Nucleus accumbens (tissue), 56 donors: ENCODE results near the gene TBCCD1.
"Not testable (repeated sequence)": the region's sequence is repeated elsewhere in the genome, so short reads cannot be mapped to it uniquely, and the experiment has no call there.

ENCODE experiments used
- DNase-seq, 56 donors: peaks; one replicate each; lab custom pipeline; 2025; lab: John Stamatoyannopoulos, UW

TBCCD1 gene

DNA sequence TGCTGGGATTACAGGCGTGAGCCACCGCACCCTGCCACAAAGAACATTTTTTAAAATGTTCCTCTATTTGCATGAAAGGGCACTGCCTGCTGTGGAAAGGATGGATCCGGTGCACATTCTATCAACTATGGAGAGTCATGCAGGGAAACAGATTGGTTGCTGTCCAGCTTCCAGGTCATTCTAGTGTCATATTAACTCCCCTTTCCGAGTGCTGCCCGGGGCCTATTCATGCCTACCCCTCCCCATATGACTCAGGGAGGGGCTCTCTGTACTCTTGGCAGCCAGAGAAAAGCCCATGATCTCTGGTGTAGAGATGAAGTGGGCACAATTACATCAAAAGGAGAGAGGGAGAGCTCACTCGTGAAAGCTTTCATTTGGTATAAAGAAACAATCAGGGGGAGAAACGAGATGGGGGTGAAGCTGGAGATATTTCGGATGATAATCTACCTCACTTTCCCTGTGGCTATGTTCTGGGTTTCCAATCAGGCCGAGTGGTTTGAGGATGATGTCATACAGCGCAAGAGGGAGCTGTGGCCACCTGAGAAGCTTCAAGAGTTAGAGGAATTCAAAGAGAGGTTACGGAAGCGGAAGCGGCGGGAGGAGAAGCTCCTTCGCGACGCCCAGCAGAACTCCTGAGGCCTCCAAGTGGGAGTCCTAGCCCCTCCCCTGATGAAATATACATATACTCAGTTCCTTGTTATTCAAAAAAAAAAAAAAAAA lies 29.6 kb upstream of the TBCCD1 start:
- DNase-seq, result no peak

DNA sequence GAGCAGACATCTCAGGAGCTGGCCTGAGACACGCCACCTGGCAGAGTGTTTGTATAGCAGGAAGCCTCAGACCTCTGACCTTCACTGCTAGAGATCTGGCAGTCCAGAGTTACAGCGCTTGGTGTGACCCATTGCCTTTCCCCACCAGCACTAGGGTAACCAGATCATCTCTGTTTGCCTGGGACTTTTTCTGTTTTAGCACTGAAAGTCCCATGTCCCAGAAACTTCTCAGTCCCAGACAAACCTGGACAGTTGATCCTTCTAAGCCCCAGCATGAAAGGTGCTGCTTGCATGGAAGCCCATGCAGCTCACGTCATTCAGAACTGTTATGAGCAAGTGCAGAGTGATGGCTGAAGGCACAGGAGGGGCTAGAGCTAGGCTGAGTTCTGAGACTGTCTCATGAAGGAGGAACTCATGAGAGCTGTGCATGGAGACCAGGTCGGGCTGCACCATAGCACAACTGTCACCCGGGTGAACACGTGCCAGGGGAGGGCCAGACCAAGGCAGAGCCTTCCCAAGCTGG lies 27.5 kb upstream of the TBCCD1 start:
- no peak for DNase-seq

DNA sequence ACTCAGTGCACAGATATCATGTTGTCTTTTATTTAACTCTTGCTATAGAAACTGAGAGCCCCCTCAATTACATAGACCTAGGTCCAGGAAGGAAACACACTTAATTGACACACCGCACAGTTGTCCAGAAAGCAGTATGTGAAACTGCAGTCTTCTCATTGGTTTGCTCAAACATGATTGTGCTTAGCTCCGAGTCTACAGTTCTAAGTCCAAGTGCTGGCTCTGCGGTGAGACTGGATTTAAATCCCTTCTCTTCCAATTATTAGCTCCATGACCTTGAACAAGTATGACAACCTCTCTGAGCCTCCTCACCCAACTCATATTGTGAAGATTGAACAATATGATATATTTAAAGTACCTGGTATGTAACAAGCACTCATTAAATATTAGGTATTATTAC lies 26.7 kb upstream of the TBCCD1 start:
- DNase-seq, result no peak

GRCh38 chr3:186592682-186593081 lies 25.5 kb upstream of the TBCCD1 start:
- no peak for DNase-seq

- DNase-seq, result no peak
These were observed 23.6 kb upstream of the TBCCD1 start for GRCh38 chr3:186590580-186591295.

GRCh38 chr3:186589856-186590579 lies 22.9 kb upstream of the TBCCD1 start:
- DNase-seq, result no peak

DNA sequence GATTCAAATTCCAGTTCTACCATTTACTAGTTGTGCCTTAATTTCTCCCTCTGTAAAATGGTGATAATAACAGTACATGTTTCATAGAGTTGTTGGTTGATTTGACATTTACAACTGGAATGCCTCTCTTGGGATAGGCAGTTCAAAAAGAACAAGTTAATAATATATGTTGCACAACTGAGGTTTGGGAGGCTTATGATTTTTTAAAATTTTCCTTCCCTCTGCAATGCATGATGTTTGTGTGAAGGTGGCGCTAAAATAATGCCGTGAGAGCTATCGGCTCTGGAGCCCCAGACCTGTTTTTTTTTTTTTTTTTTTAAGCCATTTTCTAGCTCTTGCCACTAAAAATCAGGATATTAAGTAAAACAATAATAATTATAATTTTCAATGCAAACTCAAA lies 22.0 kb upstream of the TBCCD1 start:
- no peak for DNase-seq

- no peak for DNase-seq
These were observed 21.5 kb upstream of the TBCCD1 start for GRCh38 chr3:186588632-186589031.

- DNase-seq, result no peak
These were observed 20.0 kb upstream of the TBCCD1 start for GRCh38 chr3:186587183-186587582.

- DNase-seq, result not testable (repeated sequence)
These were observed 19.1 kb upstream of the TBCCD1 start for GRCh38 chr3:186586245-186586644.

GRCh38 chr3:186583831-186584230 lies 16.7 kb upstream of the TBCCD1 start:
- no peak for DNase-seq

GRCh38 chr3:186582541-186582940 lies 15.4 kb upstream of the TBCCD1 start:
- DNase-seq, result peak in 6 of 56 donors; percentile 1 to 33 (median 16)

- no peak for DNase-seq
These were observed 13.6 kb upstream of the TBCCD1 start for GRCh38 chr3:186580785-186581184.

DNA sequence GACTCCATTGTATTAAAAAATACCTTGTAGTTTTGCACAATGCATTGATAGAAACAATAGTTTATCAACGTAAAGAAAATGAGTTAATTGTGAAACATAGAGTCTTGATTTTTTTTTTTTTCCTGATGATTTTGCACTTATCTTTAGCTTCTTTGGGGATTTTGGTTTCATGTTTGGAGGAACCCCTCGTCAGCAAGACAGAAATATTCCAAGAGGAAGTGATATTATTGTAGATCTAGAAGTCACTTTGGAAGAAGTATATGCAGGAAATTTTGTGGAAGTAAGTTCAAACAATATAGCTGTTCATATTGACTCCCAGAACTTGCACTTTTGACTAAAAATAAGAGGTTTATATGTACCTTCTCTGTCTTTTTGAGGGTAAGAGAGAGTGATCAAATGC lies 10.4 kb upstream of the TBCCD1 start:
- DNase-seq, result no peak

GRCh38 chr3:186571644-186572013 lies 4.5 kb upstream of the TBCCD1 start:
- DNase-seq, result no peak

- DNase-seq, result peak in 2 of 56 donors; percentile 35 to 46
These were observed 4.0 kb upstream of the TBCCD1 start for GRCh38 chr3:186570941-186571643.

- DNase-seq, result peak; percentile 78 to 100 (median 99)
These were observed 3.2 kb upstream of the TBCCD1 start, which contains the start of gene DNAJB11 for GRCh38 chr3:186570096-186570940. Gene DNAJB11 (plus strand): TSS chr3:186570720. CDS start chr3:186570898, 178 bp downstream.

GRCh38 chr3:186569779-186570095 lies 2.6 kb upstream of the TBCCD1 start:
- no peak for DNase-seq

DNA sequence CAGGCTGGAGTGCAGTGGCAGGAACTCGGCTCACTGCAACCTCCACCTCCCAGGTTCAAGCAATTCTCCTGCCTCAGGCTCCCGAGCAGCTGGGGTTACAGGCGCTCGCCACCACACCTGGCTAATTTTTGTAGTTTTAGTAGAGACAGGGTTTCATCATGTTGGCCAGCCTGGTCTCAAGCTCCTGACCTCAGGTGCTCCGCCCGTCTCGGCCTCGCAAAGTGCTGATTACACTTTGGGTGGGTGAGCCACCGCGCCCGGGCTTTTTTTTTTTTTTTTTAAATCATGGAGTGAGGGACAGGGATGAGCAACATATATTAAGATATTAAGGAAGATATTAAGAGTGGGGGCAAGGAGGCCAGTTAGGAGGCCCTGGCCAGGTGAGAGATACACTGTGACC lies 2.2 kb upstream of the TBCCD1 start:
- not testable (repeated sequence) for DNase-seq

GRCh38 chr3:186566772-186567071 lies 417 bp downstream of the TBCCD1 start:
- DNase-seq, result peak in 1 of 56 donors; percentile 30
